SK-N-SH (cell line): ENCODE results near the gene IGF2R. TPM values are rescaled to one million over a fixed set of nuclear protein-coding genes. Genes with fewer than 3 reads are reported as not detected.
A peak's percentile ranks its signal among the peaks of the same experiment; 100 is the strongest.

ENCODE experiments used
- CTCF ChIA-PET: fragments of 300-600, 350-600 bp; formaldehyde crosslinking; extraction: SDS; loops from one replicate; lab custom pipeline; 2021; lab: Yijun Ruan, JAX
- POLR2A ChIA-PET: fragments of 350-600 bp; sonication (Branson Sonifier 250); formaldehyde crosslinking; extraction: SDS; loops from one replicate; lab custom pipeline; 2020; ENCODE audit warnings: antibody characterized with exemption, inconsistent platforms; lab: Yijun Ruan, JAX
- DNase-seq: peaks from one replicate; pipeline ENCODE4 v3.0.0; 2012
- H2AFZ ChIP-seq: fragments of 200-600 bp; sonication (generic); 2 replicates; pipeline ENCODE4 v1.8.1; 2016; ENCODE audit warnings: antibody characterized with exemption, mild to moderate bottlenecking, low read depth
- H3F3A ChIP-seq: fragments of 200-600 bp; sonication (generic); replicated peaks from 2 replicates; pipeline ENCODE3; 2016; ENCODE audit warnings: antibody characterized with exemption, mild to moderate bottlenecking; ENCODE audit not compliant: insufficient read depth
- H3K27ac ChIP-seq, 2 experiments: fragments of 200-500 bp in 1 of 2; fragments of 200-600 bp in 1 of 2; sonication (Bioruptor generic) in 1 of 2; sonication (generic), shearing (Covaris generic) in 1 of 2; 2 replicates each; pipeline versions ENCODE4 v1.5.1 to v1.6.1; 2014 to 2016; ENCODE audit warnings: low read depth in 2 of 2, inconsistent platforms in 1 of 2, low read length in 1 of 2, mild to moderate bottlenecking in 1 of 2, mixed read lengths in 1 of 2
- H3K27me3 ChIP-seq: fragments of 200-600 bp; sonication (generic), shearing (Covaris generic); 2 replicates; pipeline ENCODE4 v1.6.1; 2016; ENCODE audit warnings: mixed run types; ENCODE audit not compliant: insufficient read depth
- H3K36me3 ChIP-seq, 2 experiments: fragments of 200-500 bp in 1 of 2; fragments of 200-600 bp in 1 of 2; sonication (Bioruptor generic) in 1 of 2; sonication (generic) in 1 of 2; replicated peaks in 1 of 2; 2 replicates each; pipeline versions ENCODE3 to v1.5.1; 2014 to 2016; ENCODE audit warnings: low read length in 1 of 2, mild to moderate bottlenecking in 1 of 2; ENCODE audit not compliant: insufficient read depth in 2 of 2, control insufficient read depth in 1 of 2
- H3K4me1 ChIP-seq, 2 experiments: fragments of 200-500 bp in 1 of 2; fragments of 200-600 bp in 1 of 2; sonication (Bioruptor generic) in 1 of 2; sonication (generic), shearing (Covaris generic) in 1 of 2; 2 replicates each; pipeline versions ENCODE4 v1.5.1 to v1.6.1; 2014 to 2016; ENCODE audit warnings: low read depth in 1 of 2, low read length in 1 of 2, mixed run types in 1 of 2; ENCODE audit not compliant: insufficient read depth in 2 of 2, control insufficient read depth in 1 of 2
- H3K4me2 ChIP-seq: fragments of 200-600 bp; sonication (generic), shearing (Covaris generic); 2 replicates; pipeline ENCODE4 v1.6.1; 2017; ENCODE audit warnings: mixed run types
- H3K4me3 ChIP-seq, 2 experiments: fragments of 200-500 bp in 1 of 2; fragments of 200-600 bp in 1 of 2; sonication (Bioruptor generic) in 1 of 2; sonication (generic), shearing (Covaris generic) in 1 of 2; 2 replicates each; pipeline versions ENCODE4 v1.5.1 to v1.8.1; 2014 to 2016; ENCODE audit warnings: low read depth in 2 of 2, inconsistent platforms in 1 of 2, low read length in 1 of 2, mild to moderate bottlenecking in 1 of 2, mixed read lengths in 1 of 2, moderate library complexity in 1 of 2
- H3K79me2 ChIP-seq: fragments of 200-600 bp; sonication (generic); 2 replicates; pipeline ENCODE4 v1.8.1; 2017; ENCODE audit warnings: mild to moderate bottlenecking; ENCODE audit not compliant: insufficient read depth
- H3K9ac ChIP-seq: fragments of 200-600 bp; sonication (generic); 2 replicates; pipeline ENCODE4 v1.6.1; 2017; ENCODE audit warnings: mixed run types
- H3K9me2 ChIP-seq: fragments of 200-600 bp; sonication (generic); 2 replicates; pipeline ENCODE4 v1.6.1; 2017; ENCODE audit warnings: mixed run types
- H3K9me3 ChIP-seq: fragments of 200-600 bp; sonication (generic); 2 replicates; pipeline ENCODE4 v1.6.1; 2017; ENCODE audit warnings: mixed run types, mild to moderate bottlenecking, moderate library complexity
- H4K20me1 ChIP-seq: fragments of 200-600 bp; sonication (generic); 2 replicates; pipeline ENCODE4 v1.6.1; 2017; ENCODE audit warnings: mild to moderate bottlenecking, mixed run types; ENCODE audit not compliant: insufficient read depth
- CHD2 ChIP-seq: fragments of 150-350 bp; IDR thresholded peaks from 2 replicates; pipeline ENCODE4 v1.6.1; 2018; ENCODE audit warnings: low read length; ENCODE audit not compliant: partially characterized antibody
- ELF1 ChIP-seq: IDR thresholded peaks from 2 replicates; pipeline ENCODE4 v1.4.0; 2012
- EP300 ChIP-seq, 2 experiments: IDR thresholded peaks; 2 replicates each; pipeline versions ENCODE4 v1.4.0 to v1.6.1; 2012; ENCODE audit warnings: borderline replicate concordance in 1 of 2, low read depth in 1 of 2, low read length in 1 of 2
- FOXJ3 ChIP-seq: sonication (generic); formaldehyde crosslinking; IDR thresholded peaks from 2 replicates; pipeline ENCODE4 v1.5.1; 2020; ENCODE audit warnings: mild to moderate bottlenecking, missing genetic modification reagents
- FOXM1 ChIP-seq: IDR thresholded peaks from 2 replicates; pipeline ENCODE4 v1.4.0; 2012; ENCODE audit warnings: low read depth, mild to moderate bottlenecking
- GABPA ChIP-seq: IDR thresholded peaks from 2 replicates; pipeline ENCODE4 v1.4.0; 2012; ENCODE audit warnings: low read depth, mild to moderate bottlenecking
- GATA2 ChIP-seq: sonication (generic); formaldehyde crosslinking; IDR thresholded peaks from 2 replicates; pipeline ENCODE4 v1.5.0; 2020; ENCODE audit warnings: mild to moderate bottlenecking, missing genetic modification reagents
- JUND ChIP-seq: IDR thresholded peaks from 2 replicates; pipeline ENCODE4 v1.4.0; 2012
- MXI1 ChIP-seq: IDR thresholded peaks from 2 replicates; pipeline ENCODE4 v1.6.1; 2012; ENCODE audit warnings: mild to moderate bottlenecking, low read depth, low read length, improper control_type of control experiment
- NFIC ChIP-seq: IDR thresholded peaks from 2 replicates; pipeline ENCODE4 v1.4.0; 2012; ENCODE audit warnings: borderline replicate concordance
- NRF1 ChIP-seq: IDR thresholded peaks from 2 replicates; pipeline ENCODE4 v1.6.1; 2012; ENCODE audit warnings: low read depth, mild to moderate bottlenecking, low read length
- RAD21 ChIP-seq: IDR thresholded peaks from 2 replicates; pipeline ENCODE4 v1.6.1; 2012; ENCODE audit warnings: mild to moderate bottlenecking, low read length
- RFX5 ChIP-seq: IDR thresholded peaks from 2 replicates; pipeline ENCODE4 v1.6.1; 2012; ENCODE audit warnings: mild to moderate bottlenecking, improper control_type of control experiment, low read length
- RXRA ChIP-seq: IDR thresholded peaks from 2 replicates; pipeline ENCODE4 v1.4.0; 2012; ENCODE audit warnings: low read depth, mild to moderate bottlenecking, borderline replicate concordance
- TCF12 ChIP-seq: IDR thresholded peaks from 2 replicates; pipeline ENCODE4 v1.4.0; 2012
- WGBS: methylation state at CpG from one replicate; pipeline ENCODE4 v1.1.6; 2017; ENCODE audit warnings: low lambda C conversion rate; 5-methylcytosine and 5-hydroxymethylcytosine counted together
- polyA plus RNA-seq, 3 experiments: library from polyadenylated mRNA; depleted of rRNA; stranded (reverse); fragments of >200 nt; gene quantifications; 2 replicates each; pipeline ENCODE4 v1.2.3, GENCODE V29; 2012
- TF ChIP-seq, protein P1 (sequence below): IDR thresholded peaks from 2 replicates; pipeline ENCODE4 v1.4.0; 2012; ENCODE audit warnings: low read depth
- TF ChIP-seq, protein P2 (sequence below): fragments of 150-350 bp; IDR thresholded peaks from 2 replicates; pipeline ENCODE4 v1.6.1; 2017; ENCODE audit warnings: antibody characterized with exemption, low read length, low read depth, borderline replicate concordance
- TF ChIP-seq, protein P3 (sequence below): IDR thresholded peaks from 2 replicates; pipeline ENCODE4 v1.4.0; 2012; ENCODE audit warnings: low read depth, borderline replicate concordance
- TF ChIP-seq, protein P4 (sequence below): fragments of 150-350 bp; IDR thresholded peaks from 2 replicates; pipeline ENCODE4 v1.6.1; 2016; ENCODE audit warnings: mild to moderate bottlenecking, low read depth, low read length
- TF ChIP-seq, protein P5 (sequence below): IDR thresholded peaks from 2 replicates; pipeline ENCODE4; 2012

IGF2R gene
- polyA plus RNA-seq, 1 of the 3 experiments (the other 2 are of a cell fraction) = 45.0 TPM

DNA sequence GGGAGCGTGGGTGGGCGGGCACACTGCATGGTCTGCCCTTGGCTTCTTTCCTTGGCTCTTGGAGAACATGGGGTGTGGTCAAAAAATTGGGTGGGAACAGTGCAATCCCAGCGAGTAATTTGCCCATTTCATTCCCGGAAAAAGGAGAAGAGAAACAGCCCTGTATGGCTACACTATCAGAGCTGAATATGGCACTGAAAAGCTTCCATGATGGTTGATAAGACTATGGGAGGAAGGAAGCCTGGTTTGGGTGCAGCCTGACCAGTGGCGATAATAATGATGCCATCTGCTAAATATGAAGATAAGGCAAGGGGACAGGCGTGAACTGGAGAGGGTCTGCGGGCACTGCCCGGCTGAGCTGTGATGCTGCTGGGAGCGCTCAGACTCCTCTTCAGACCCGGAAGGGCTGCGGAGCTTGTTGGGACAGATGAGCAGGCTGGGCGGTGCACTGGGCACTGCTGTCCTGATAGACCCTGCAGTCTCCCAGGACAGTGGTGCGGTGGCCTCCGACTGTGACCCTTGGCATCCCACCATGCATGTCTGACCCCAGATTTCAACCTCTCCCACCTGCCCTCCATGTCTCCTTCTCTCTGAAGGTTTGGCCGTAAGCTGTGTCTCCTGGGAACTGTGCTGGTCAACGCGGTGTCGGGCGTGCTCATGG, 162.9 kb downstream of the IGF2R start:
- no peak overlapping the region for H3K9ac ChIP-seq
- H3F3A ChIP-seq = no peaks in the 10 kb centered on the region
- POLR2A ChIA-PET = no interaction called here
- H3K36me3 ChIP-seq = no peaks in the 10 kb centered on the region
- no peak overlapping the region for H3K27ac ChIP-seq
- H3K4me1 ChIP-seq = no peaks in the 10 kb centered on the region; a peak in 1 of 4 replicates
- no peaks in the 10 kb centered on the region for H3K9me2 ChIP-seq
- CTCF ChIA-PET = no interaction called here
- TF ChIP-seq, protein P1, sequence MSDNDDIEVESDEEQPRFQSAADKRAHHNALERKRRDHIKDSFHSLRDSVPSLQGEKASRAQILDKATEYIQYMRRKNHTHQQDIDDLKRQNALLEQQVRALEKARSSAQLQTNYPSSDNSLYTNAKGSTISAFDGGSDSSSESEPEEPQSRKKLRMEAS = no peak
- 0 out of 2 replicates have a peak, but pooled peaks have one; percentile 14 for TF ChIP-seq GATA2 (CRISPR knock-in tag)
- TF ChIP-seq FOXM1 = no peak
- TF ChIP-seq, all 33 proteins: peak for 1
- DNase-seq = peak; percentile 47
- H2AFZ ChIP-seq = no peak overlapping the region
- H3K9me3 ChIP-seq = no peaks in the 10 kb centered on the region
- no peak overlapping the region for H3K4me2 ChIP-seq
- H3K4me3 ChIP-seq = no peak overlapping the region
- no peaks in the 10 kb centered on the region for H4K20me1 ChIP-seq
- WGBS = 73% methylated on average over 17 of the region's 19 CpGs
- no peaks in the 10 kb centered on the region for H3K79me2 ChIP-seq
- H3K27me3 ChIP-seq = no peaks in the 10 kb centered on the region

DNA sequence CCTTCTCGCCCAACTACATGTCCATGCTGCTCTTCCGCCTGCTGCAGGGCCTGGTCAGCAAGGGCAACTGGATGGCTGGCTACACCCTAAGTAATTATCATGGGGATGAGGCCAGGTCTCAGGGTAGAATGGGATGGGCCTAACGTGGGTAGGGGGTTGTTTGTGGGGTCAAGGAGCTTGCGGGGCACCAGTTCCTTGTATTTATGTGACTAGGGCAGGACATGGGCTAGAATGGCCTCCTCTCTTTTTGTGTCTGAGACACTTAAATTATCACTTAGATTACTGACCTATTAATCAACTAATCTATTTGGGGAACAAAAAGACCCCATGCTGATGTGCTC, 163.4 kb downstream of the IGF2R start:
- Histone ChIP-seq H3K36me3 (no peaks in the 10 kb centered on the region), H3K9me2 (no peaks in the 10 kb centered on the region), H3K4me2 (no peak overlapping the region), H4K20me1 (no peaks in the 10 kb centered on the region), H3K9me3 (no peaks in the 10 kb centered on the region), H2AFZ (no peak overlapping the region), H3K27ac (no peak overlapping the region), H3K9ac (no peak overlapping the region), H3K4me1 (no peaks in the 10 kb centered on the region; a peak in 1 of 4 replicates), H3K4me3 (no peak overlapping the region), H3K79me2 (no peaks in the 10 kb centered on the region), H3K27me3 (no peaks in the 10 kb centered on the region), H3F3A (no peaks in the 10 kb centered on the region)
- DNase-seq = peak; percentile 26
- ChIA-PET POLR2A (no interaction called here), CTCF (no interaction called here)
- TF ChIP-seq, protein P2, sequence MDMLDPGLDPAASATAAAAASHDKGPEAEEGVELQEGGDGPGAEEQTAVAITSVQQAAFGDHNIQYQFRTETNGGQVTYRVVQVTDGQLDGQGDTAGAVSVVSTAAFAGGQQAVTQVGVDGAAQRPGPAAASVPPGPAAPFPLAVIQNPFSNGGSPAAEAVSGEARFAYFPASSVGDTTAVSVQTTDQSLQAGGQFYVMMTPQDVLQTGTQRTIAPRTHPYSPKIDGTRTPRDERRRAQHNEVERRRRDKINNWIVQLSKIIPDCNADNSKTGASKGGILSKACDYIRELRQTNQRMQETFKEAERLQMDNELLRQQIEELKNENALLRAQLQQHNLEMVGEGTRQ = no peak
- no peak for TF ChIP-seq FOXJ3 (CRISPR knock-in tag)
- TF ChIP-seq FOXM1 = no peak
- TF ChIP-seq NFIC = no peak
- TF ChIP-seq, protein P3, sequence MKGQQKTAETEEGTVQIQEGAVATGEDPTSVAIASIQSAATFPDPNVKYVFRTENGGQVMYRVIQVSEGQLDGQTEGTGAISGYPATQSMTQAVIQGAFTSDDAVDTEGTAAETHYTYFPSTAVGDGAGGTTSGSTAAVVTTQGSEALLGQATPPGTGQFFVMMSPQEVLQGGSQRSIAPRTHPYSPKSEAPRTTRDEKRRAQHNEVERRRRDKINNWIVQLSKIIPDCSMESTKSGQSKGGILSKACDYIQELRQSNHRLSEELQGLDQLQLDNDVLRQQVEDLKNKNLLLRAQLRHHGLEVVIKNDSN = no peak
- TF ChIP-seq JUND = no peak
- no peak for TF ChIP-seq TCF12
- no peak for TF ChIP-seq RFX5
- TF ChIP-seq, protein P4, sequence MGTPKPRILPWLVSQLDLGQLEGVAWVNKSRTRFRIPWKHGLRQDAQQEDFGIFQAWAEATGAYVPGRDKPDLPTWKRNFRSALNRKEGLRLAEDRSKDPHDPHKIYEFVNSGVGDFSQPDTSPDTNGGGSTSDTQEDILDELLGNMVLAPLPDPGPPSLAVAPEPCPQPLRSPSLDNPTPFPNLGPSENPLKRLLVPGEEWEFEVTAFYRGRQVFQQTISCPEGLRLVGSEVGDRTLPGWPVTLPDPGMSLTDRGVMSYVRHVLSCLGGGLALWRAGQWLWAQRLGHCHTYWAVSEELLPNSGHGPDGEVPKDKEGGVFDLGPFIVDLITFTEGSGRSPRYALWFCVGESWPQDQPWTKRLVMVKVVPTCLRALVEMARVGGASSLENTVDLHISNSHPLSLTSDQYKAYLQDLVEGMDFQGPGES = no peak
- TF ChIP-seq GABPA = no peak
- TF ChIP-seq RAD21 = no peak
- no peak for TF ChIP-seq NRF1
- TF ChIP-seq, protein P5, sequence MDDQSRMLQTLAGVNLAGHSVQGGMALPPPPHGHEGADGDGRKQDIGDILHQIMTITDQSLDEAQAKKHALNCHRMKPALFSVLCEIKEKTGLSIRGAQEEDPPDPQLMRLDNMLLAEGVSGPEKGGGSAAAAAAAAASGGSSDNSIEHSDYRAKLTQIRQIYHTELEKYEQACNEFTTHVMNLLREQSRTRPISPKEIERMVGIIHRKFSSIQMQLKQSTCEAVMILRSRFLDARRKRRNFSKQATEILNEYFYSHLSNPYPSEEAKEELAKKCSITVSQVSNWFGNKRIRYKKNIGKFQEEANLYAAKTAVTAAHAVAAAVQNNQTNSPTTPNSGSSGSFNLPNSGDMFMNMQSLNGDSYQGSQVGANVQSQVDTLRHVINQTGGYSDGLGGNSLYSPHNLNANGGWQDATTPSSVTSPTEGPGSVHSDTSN = no peak
- TF ChIP-seq CHD2 = no peak
- no peak for TF ChIP-seq EP300 (IDR thresholded peaks at IDR 0.05; ENCODE audit: borderline replicate concordance in 1 of 2, low read depth in 1 of 2, low read length in 1 of 2)
- TF ChIP-seq ELF1 = no peak
- no peak for TF ChIP-seq MXI1
- no peak for TF ChIP-seq RXRA
- 71% methylated on average over 4 of the region's 4 CpGs for WGBS
